B cell (primary cell): Measurements from ENCODE around the gene RBM33.

Experiments
- CTCF ChIP-seq: fragments of 200-600 bp; IDR thresholded peaks from one replicate; pipeline ENCODE4 v1.8.0; 2022; ENCODE audit warnings: antibody characterized with exemption, mild to moderate bottlenecking
- EZH2 ChIP-seq: IDR thresholded peaks from 2 replicates; pipeline ENCODE4 v1.6.1; 2012; ENCODE audit warnings: borderline replicate concordance, low read depth, mild to moderate bottlenecking, moderate library complexity, low read length; ENCODE audit not compliant: insufficient read depth, poor library complexity, severe bottlenecking

- TF ChIP-seq CTCF (no peak), EZH2 (no peak)
These were observed 70.8 kb downstream of the RBM33 start for GRCh38 chr7:155715111-155715805.
